HG03439 (cell line): ENCODE data around the gene HAPLN1.
"Not testable (repeated sequence)": the region's sequence is repeated elsewhere in the genome, so short reads cannot be mapped to it uniquely, and the experiment has no call there.

Experiments used
- ATAC-seq: cut with Tn5 transposase; IDR thresholded peaks from one replicate; pipeline ENCODE4 v1.9.1; 2021; ENCODE audit warnings: mild to moderate bottlenecking, moderate library complexity; ENCODE audit not compliant: unreplicated experiment

The HAPLN1 gene

DNA sequence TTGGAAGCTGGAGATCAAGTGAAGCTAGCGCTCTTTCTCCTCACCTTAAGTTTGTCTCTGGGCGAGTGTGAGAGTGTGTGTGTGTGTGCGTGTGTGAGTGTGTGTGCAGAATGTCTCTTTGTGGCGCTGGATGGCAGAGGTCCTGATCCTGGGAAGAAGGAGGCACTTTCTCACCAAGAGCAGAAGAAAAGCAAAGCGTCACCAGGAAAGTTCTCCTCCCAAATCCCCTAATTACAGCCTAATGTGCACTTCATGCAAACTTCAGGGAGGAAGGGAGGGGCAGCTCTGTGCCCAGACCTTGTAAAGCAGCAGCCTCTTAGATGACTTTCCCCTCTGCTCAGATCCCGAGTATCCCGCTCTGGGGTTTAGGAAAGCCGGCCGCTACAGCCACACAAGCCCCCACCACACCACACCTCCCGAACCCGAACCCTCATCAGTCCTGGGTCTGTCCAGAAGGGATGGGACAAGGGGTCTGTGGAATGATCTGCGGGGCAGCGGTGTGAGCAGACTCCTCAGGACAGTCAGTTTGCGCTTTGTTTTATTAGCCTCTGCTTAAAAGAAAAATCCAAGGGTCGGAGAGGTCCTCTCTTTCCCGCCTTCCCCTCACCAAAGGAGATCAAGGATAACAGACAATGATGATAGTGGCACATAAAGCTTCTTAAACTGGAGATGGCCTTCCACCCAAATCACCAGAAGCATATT, at the start of gene HAPLN1:
TSS of gene HAPLN1 (minus strand) at position 20 of the 702 bp plus-strand sequence. CDS start 47,332 bp downstream, outside the sequence.
- ATAC-seq: no peak

DNA sequence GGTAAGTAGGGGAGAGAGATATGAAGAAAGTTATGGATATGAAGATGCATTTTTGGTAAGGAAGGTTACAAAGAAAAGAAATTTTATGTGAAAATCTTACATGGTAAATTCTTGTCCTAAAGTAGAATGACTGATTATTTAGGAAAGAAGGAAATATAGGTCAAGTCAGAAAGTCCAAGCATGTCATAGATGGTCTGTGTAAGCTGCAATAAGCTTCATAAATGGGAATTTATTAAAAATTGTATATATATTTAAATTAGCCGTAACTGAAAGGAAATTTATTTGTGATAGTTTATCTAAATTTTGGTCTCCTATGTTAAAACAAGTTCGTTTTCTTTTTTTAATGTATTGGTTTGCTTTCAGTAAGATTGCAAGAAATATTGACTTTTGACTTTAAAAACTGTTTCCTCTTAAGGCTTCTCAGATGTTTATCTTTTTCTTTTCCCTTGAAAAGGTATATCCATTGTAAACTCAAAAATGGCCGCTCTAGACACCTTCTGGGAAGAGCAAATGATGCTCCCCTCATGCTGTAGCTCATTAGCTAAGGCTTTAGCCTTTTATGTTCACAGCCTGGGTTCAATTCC, 46.8 kb upstream of the HAPLN1 start:
- no peak for ATAC-seq

DNA sequence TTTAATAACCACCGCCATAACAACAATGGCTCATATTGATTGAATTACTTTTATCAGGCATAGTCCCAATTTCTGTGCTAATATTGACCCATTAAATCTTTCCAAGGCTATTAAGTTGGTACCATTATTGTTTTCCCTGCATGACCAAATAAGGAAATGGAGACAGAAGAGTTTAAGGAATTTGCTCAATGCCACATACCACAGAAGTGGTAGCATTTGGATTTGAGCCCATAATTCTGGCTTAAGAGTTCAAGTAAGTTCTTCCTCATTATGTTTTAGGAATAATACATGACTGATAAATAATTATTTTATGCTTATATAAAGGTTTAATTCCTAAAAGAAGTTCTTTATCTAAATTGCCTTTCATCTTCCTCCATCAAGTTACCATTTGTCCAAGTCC, 43.4 kb upstream of the HAPLN1 start:
- ATAC-seq: no peak

DNA sequence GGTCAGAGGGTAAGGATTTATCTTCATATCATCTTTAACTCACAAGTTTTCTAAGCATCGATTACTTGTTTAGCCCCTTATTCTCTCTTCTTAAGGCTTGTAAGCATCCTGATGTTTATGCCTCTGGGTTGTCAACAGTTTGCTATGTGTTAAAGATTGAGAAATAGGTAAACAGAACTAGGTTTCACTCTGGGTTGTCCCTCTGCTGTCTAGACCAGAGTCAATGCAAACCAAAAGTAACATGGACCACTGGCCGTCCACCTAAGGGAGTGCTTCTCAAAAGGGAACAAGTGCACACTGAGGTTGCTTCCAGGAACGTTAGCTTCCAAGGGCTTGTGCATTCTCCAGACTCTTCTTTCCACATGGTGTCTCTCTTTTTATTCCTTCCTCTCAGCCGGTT, 39.9 kb upstream of the HAPLN1 start:
- no peak for ATAC-seq

DNA sequence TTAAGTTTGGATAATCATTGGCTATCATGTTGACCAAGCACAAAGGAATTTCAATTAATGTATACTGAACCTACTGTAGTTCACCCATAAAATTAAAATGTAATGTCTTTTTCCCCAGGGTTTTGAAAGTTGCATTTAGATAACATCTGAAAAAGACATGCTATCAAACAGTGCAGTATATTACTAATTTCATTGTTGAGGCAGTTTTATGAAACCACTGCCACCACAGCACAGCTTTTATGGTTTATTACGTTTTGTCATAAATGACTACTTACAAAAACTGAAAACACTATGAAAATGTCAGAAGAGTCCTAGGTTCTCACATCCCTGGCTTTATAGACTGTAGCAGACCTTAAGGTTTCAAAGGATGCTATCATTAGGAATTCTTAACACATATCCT, 32.0 kb upstream of the HAPLN1 start:
- no peak for ATAC-seq

DNA sequence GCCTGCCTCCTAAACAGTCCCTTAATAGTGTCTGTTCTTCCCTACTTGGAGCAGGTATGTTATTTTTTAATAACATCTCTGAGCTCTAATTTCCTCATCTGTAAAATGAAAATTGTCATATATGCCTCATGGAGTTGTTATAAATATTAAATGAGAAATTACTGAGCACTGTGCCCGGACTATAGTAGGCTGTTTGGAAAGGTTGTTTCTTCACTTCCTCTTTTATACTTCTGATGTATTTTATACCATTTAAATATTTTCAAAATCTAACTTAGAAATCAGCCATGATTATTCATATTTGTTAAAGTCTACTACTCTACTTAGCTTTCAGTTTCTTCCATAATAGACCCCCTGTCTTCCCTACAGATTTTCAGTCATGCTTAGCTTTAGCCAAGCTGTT, 30.5 kb upstream of the HAPLN1 start:
- ATAC-seq: no peak

DNA sequence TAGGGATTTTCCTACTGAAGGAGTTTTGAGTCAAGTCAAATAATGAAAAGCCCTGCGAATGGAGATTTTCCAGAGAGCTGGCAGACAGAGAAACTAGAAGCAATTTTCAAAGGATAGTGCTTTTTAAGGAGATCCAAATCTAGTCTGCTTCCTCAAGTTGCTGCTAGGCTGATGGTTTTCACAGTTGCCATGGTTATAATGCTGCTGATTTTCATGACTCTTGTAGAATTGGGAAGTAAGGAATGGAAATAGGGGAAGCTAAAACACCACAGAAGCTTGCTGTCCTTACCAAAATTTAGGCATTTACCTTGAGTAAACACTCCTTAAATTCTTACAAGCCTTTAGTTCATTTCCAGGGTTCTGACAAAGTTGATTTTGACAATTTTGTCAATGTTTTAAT, 30.1 kb upstream of the HAPLN1 start:
- no peak for ATAC-seq

DNA sequence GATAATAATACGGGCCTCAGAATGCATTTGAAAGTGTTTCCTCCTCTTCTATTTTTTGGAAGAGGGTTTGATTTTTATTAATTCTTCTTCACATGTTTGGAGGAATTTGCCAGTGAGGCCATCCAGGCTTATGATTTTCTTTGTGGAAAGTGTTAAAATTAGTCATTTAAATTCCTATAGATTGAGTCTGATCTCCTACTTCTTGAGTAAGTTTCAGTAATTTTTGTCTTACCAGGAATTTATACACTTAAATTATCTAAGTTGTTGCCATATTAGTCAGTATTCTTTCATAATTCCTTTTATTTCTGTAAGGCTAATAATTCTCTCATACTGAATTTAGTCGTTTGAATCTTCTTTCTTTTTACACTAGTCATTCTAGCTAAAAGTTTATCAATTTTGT, 25.2 kb upstream of the HAPLN1 start:
- no peak for ATAC-seq

DNA sequence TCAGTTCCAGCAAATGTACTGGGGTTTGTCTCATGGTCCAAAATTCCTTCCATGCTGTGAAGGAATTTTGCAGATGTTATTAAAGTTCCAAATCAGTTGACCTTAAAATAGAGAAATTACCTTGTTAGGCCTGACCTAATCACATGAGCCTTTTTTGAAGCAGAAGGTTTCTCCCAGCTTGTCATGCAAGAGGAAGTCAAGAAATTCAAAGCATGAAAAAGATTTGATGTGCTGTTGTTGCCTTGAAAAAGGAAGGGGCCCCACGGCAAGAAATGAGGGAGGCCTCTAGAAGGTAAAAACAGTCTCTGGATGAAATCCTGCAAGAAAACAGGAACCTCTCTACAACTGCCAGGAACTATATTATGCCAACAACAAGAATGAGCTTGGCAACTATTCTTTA, 24.2 kb upstream of the HAPLN1 start:
- ATAC-seq: no peak

DNA sequence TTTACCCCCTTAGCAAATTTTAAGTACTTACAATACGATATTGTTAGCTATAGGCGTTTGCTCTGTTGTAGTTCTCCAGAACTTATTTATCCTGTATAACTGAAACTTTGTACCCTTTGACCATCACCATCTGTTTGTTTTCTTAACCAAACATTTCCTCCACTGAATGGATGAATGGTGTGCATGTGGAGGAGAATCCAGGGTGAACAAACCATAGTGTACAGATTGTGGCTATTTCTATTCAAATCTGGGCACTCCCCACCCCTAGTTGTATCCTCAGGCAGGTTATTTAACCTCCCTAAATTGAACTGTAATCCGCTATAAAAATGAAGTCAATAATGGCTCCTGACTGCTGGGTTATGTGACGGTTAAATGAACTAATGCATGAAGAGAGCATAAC, 21.4 kb upstream of the HAPLN1 start:
- no peak for ATAC-seq

DNA sequence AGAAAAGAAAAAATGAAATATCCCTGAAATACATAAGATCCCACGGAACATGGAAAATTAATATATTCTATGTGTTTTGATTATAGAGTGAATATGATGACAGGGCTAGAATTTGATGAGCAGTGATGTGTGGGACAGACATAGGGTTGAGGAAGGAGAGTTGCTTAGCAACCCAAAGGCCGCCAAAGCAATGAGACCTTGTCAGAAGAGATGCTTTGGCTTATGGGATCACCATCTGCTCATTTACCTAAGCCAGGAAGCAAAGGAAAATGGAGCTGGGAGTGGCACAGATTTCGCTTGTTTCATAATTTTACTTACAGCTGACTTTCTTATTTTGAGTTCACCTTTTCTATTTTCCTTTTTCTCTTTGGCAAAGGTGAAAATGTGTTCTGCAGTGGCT, 20.9 kb upstream of the HAPLN1 start:
- no peak for ATAC-seq

DNA sequence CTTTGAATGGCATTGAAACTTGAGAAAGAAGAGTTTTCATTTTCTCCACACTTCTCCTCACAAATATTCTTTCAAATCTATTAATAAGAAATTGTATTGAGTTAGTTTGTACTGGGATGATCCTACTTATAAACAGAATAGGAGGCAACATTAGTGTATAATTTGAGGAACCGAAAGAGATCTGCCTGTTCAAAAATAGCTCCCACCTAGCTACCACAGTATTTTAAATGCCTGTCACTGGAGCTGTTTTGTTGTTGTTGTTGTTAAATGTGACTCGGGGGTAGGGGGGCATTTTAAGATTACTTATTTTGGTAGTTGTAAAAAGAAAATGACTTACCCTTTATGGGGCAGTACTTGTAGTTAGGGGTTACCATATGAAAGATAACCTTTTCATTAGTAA, 20.1 kb upstream of the HAPLN1 start:
- ATAC-seq: peak; percentile 83

DNA sequence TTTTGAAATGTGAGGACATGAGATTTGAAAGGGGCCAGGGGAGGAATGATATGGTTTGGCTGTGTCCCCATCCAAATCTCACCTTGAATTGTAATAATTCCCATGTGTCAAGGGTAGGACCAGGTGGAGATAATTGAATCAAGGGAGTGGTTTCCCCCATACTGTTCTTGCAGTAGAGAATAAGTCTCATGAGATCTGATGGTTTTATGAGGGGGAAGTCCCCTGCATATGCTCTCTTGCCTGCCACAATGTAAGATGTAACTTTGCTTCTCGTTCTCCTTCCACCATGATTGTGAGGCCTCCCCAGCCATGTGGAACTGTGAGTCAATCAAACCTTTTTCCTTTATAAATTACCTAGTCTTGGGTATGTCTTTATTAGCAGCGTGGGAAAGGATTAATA, 15.5 kb upstream of the HAPLN1 start:
- not testable (repeated sequence) for ATAC-seq

DNA sequence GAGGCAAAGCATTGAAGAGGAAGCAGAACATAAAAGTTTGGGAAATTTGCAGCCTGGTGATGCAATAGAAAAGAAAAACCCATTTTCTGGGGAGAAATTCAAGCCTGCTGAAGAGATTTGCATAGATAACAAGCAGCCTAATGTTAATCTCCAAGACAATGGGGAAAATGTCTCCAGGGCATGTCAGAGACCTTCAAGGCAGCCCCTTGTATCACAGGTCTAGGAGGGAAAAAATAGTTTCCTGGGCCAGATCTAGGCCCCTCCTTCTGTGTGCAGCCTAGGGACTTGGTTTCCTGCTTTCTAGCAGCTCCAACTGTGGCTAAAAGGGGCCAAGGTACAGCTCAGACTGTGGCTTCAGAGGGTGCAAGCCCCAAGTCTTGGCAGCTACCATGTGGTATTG, 14.4 kb upstream of the HAPLN1 start:
- not testable (repeated sequence) for ATAC-seq

DNA sequence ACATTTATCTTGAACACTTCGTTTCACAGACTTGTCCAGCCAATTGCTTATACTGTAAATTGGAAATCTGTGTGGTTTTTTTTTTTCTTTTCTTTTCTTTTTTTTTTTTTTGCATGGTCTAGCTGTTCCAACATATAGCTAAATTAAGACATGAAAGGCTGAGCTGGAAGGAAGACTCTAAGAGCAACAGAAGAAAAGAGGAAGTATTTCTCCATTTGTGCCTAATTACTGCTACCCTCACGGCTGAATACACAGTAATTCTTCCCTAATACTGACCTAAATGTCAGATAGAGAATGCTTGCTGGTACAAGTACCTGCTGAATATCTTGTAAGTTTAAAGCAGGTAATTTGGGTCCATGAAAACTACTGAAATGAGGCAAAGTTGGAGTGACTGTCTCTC, 11.0 kb upstream of the HAPLN1 start:
- ATAC-seq: no peak

DNA sequence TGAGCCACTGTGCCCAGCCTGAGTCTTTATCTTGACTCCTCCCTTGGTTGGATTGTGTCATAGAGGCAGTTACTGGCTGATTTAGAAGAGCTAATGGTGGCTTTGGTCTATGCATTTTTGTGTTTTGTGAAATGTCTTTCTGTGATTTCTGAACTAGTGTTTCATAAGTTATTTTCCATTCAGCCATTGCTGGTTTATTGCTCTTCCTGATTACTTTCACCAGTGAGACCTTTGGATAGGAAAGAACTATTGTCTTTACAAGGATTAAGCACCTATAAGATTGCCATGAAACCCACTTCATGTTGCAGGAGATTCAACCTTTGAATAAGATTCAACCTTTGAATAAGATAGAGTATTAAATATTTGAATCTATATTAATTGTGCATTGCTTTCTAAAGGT, 8.7 kb upstream of the HAPLN1 start:
- ATAC-seq: no peak

DNA sequence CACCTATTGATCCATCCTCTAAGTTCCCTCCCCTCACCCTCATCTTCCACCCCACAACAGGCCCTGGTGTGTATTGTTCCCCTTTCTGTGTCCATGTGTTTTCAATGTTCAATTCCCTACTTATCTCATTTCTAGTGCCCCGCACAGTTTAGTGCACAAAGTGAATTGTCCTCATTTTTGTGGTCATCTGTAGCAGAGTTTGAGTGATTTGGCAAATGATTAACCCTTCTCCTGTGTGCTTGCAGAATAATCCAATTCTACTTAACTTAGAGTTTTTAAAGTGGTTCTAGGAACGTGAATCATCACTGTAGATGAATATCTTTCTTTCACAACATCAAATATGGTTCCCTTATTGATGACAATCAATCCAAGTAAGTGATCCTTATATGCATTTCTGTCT, 6.3 kb upstream of the HAPLN1 start:
- ATAC-seq: no peak

DNA sequence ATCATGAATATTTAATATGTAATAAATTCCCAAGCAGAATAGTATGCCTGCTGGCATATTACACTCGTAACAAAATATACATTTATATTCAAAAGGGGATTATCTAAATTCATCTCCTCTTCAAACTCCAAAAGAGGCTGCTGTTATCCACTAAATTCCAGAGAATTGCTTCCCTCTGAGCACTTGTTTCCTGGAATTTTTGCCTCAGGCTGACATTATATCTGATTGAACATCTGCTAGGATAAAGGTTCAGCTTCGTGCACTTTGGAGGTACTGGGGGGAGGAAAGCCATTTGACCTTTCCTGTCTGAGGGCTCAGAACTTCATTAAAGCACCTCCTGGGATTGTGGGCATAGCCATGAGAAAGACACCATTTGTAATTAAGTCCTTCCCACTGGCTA, 4.3 kb upstream of the HAPLN1 start:
- no peak for ATAC-seq

DNA sequence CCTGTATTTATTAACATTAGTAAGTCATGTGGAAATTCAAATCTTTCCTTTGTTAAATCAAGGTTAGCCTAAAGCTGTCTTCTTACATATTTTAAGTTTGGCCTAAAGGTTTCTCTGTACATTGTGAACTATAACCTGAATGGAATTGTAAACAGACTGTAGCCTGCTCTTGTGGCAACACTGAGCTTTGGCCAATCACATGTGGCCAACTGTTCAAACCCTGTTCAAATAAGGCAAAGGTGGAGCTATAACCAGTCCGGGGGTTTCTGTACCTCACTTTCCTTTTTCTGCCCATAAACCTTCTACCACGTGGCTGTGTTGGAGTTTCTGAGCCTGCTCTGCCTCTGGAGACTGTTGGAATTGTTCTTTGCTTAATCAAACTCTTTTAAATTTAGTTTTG, 3.3 kb upstream of the HAPLN1 start:
- ATAC-seq: no peak

DNA sequence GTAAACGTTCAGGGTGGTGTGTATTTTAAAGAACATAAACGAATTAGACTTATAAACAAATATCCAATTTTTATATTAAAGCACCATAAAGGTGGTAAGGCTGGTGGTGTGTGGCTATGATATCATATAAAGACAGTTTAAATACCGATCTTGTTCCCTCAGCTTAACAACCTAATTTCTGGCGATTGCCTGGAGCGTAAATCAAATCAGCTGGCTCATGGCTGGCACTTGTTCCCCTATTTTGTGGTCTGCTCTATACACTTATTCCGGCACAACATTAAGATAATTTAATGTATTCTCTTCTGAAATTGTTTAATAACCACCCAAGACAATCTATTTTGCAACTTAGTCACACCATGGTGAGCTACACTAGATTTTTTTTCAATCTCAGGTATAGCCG, 2.4 kb upstream of the HAPLN1 start:
- ATAC-seq: no peak

DNA sequence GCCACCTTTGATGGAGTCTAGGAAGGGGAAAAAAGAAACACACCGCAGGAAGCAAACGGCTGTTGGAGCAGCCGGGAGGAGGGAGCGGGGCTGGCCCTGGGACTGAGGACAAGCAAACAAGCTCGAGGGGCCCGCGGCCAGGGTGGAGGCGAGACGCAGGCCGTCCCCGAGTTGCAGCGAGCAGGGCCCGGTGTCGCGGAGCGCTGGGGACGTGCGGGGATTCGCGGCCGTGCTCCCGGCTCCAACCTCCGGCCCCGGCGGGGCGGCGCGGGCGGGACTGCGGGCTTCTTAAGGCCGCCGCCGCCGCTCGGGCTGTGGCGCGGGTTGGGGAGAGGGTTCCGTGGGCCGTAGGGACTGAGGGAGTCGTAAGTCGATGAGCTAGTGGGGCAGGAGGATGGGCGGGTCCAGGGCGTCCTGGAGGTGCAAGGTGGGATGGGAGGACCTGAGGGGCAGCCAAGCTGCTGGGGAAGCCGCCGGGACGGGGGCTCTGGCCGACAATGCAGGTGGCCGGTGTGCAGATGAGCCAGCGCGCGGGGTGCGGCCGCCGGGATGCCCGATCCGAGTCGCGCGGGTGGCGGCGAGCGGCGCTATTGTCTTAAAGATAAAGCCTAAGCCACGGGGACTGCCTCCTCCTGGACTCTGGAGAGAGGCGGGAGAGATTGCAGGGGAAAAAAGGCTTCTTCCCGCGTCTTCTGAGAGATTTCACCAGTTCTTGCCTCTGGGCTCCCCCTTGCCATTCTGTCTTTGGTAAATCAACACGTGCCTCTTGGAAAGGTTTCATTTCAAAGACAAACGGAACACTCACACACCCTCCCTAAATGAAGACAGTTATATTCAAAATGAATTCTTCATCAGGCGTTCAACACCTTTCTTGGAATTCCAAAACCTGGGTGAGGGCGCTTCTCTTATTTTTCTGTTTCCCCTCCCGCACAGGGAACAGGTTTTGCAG, 1.6 kb upstream of the HAPLN1 start:
- peak; percentile 50 for ATAC-seq

DNA sequence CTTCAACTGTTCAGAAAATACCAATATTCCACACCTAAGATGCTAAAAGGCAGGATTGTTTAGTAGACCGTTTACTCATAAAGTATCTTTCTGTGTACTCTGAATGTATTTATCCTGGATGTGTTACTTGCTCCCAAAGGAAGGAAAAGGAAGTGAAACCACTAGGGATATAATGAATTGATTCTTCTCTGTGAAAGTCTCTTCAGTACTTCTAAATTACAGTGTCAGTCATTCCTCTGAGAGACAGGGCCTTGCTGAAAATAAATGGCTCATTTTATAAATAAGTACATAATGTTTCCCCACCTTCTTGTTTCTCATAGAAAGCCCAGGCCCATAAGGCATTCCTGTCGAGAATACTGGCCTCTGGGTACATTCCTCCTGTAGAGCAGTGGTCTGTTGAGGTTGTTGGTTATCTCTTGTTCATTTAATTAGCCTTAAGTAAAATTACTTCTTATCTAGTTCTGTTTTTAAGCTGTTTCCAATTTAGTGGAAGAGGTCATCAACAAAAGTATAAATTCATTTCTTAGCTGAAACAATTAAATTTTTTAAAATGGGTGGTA, 1.6 kb downstream of the HAPLN1 start:
- ATAC-seq: no peak
